Measurements from ENCODE around the gene HMCN2.

DNA sequence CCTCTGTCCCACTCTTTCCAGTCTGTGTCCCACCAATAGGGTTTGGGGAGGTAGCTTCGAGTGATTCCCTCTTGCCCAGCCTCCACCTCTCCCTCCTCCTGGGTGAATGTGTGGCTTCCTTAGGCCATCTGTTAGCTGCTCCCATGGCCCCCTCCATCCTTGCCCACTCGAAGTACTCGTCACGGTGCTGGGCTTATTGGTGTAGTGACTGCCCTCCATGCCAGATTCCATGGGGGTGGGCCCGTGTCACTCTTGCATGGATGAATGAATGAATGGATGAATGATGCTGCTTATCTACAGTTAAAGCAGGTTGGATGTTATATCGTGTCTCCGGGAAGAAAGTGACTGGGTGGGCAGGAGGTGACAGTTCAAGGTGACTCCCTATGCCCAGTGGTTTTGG, 19.1 kb downstream of the HMCN2 start:
- TF ChIP-seq, protein P1, sequence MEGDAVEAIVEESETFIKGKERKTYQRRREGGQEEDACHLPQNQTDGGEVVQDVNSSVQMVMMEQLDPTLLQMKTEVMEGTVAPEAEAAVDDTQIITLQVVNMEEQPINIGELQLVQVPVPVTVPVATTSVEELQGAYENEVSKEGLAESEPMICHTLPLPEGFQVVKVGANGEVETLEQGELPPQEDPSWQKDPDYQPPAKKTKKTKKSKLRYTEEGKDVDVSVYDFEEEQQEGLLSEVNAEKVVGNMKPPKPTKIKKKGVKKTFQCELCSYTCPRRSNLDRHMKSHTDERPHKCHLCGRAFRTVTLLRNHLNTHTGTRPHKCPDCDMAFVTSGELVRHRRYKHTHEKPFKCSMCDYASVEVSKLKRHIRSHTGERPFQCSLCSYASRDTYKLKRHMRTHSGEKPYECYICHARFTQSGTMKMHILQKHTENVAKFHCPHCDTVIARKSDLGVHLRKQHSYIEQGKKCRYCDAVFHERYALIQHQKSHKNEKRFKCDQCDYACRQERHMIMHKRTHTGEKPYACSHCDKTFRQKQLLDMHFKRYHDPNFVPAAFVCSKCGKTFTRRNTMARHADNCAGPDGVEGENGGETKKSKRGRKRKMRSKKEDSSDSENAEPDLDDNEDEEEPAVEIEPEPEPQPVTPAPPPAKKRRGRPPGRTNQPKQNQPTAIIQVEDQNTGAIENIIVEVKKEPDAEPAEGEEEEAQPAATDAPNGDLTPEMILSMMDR (IDR thresholded peaks at IDR 0.05; ENCODE audit: low read length), result no peak
- TF ChIP-seq EZH2 (optimal IDR thresholded peaks at IDR 0.05; ENCODE audit: low read depth, low read length), result no peak
- TF ChIP-seq EZH2phosphoT487 (IDR thresholded peaks at IDR 0.05; ENCODE audit: low read length), result no peak
